GM21447 (cell line): Measurements from ENCODE around the gene ARSK.

Experiments used
- ATAC-seq: cut with Tn5 transposase; IDR thresholded peaks from one replicate; pipeline ENCODE4 v1.9.1; 2021; ENCODE audit not compliant: unreplicated experiment

Gene ARSK

GRCh38 chr5:95563367-95563766, 8.5 kb downstream of the ARSK start:
- no peak for ATAC-seq

GRCh38 chr5:95564450-95564849, 9.5 kb downstream of the ARSK start:
- no peak for ATAC-seq

GRCh38 chr5:95565280-95565920, 10.5 kb downstream of the ARSK start:
- ATAC-seq, result no peak

GRCh38 chr5:95572016-95572415, 17.1 kb downstream of the ARSK start:
- ATAC-seq, result no peak

GRCh38 chr5:95581576-95581975, 26.7 kb downstream of the ARSK start:
- no peak for ATAC-seq

- ATAC-seq, result no peak
Measured at GRCh38 chr5:95583992-95584391, 29.1 kb downstream of the ARSK start.

- ATAC-seq, result no peak
Measured at GRCh38 chr5:95590880-95591279, 36.0 kb downstream of the ARSK start.

GRCh38 chr5:95591490-95591901, 36.6 kb downstream of the ARSK start:
- ATAC-seq, result peak; percentile 91

- no peak for ATAC-seq
Measured at GRCh38 chr5:95595289-95595931, 40.5 kb downstream of the ARSK start.

- no peak for ATAC-seq
Measured at GRCh38 chr5:95599252-95599651, 44.4 kb downstream of the ARSK start.

- no peak for ATAC-seq
Measured at GRCh38 chr5:95600557-95600956, 45.7 kb downstream of the ARSK start.

- ATAC-seq, result no peak
Measured at GRCh38 chr5:95605786-95606185, 50.9 kb downstream of the ARSK start.

GRCh38 chr5:95606419-95606818, 51.5 kb downstream of the ARSK start:
- no peak for ATAC-seq

- no peak for ATAC-seq
Measured at GRCh38 chr5:95609711-95610110, 54.8 kb downstream of the ARSK start.

- no peak for ATAC-seq
Measured at GRCh38 chr5:95610546-95610945, 55.6 kb downstream of the ARSK start.

- no peak for ATAC-seq
Measured at GRCh38 chr5:95611396-95611795, 56.5 kb downstream of the ARSK start.

GRCh38 chr5:95613514-95613913, 58.6 kb downstream of the ARSK start:
- ATAC-seq, result no peak

- ATAC-seq, result peak; percentile 54
Measured at GRCh38 chr5:95615164-95615467, 60.2 kb downstream of the ARSK start.

GRCh38 chr5:95617057-95617456, 62.2 kb downstream of the ARSK start:
- ATAC-seq, result no peak

GRCh38 chr5:95619096-95619495, 64.2 kb downstream of the ARSK start:
- ATAC-seq, result no peak

- ATAC-seq, result peak; percentile 3
Measured at GRCh38 chr5:95619514-95620029, 64.7 kb downstream of the ARSK start.

GRCh38 chr5:95620030-95620869, 65.3 kb downstream of the ARSK start, which contains the start of gene GPR150:
TSS of gene GPR150 (plus strand) at chr5:95620087. CDS start at chr5:95620276, 189 bp downstream.
- peak; percentile 61 for ATAC-seq
